Islet precursor cell (in vitro differentiated cells): ENCODE measurements around the gene MMP13.
"Not testable (repeated sequence)": the region's sequence is repeated elsewhere in the genome, so short reads cannot be mapped to it uniquely, and the experiment has no call there.

Experiments
- DNase-seq: peaks from one replicate; pipeline ENCODE4 v3.0.0-alpha.2; 2018

MMP13 gene

GRCh38 chr11:102935514-102935913 lies 20.0 kb downstream of the MMP13 start:
- DNase-seq = no peak

- no peak for DNase-seq
Observed at GRCh38 chr11:102934735-102935134, 20.8 kb downstream of the MMP13 start.

GRCh38 chr11:102933627-102934026 lies 21.9 kb downstream of the MMP13 start:
- DNase-seq = no peak

GRCh38 chr11:102932678-102933077 lies 22.9 kb downstream of the MMP13 start:
- DNase-seq = no peak

GRCh38 chr11:102930451-102930850 lies 25.1 kb downstream of the MMP13 start:
- DNase-seq = no peak

- no peak for DNase-seq
Observed at GRCh38 chr11:102929972-102930371, 25.6 kb downstream of the MMP13 start.

GRCh38 chr11:102929166-102929565 lies 26.4 kb downstream of the MMP13 start:
- DNase-seq = no peak

GRCh38 chr11:102928247-102928646 lies 27.3 kb downstream of the MMP13 start:
- no peak for DNase-seq

GRCh38 chr11:102927624-102927990 lies 27.9 kb downstream of the MMP13 start:
- no peak for DNase-seq

- DNase-seq = no peak
Observed at GRCh38 chr11:102926961-102927623, 28.4 kb downstream of the MMP13 start.

GRCh38 chr11:102926517-102926916 lies 29.0 kb downstream of the MMP13 start:
- no peak for DNase-seq

GRCh38 chr11:102925988-102926387 lies 29.5 kb downstream of the MMP13 start:
- DNase-seq = no peak

- DNase-seq = peak; percentile 55
Observed at GRCh38 chr11:102924851-102925380, 30.6 kb downstream of the MMP13 start.

GRCh38 chr11:102921587-102922220 lies 33.8 kb downstream of the MMP13 start:
- DNase-seq = no peak

- DNase-seq = no peak
Observed at GRCh38 chr11:102920118-102920684, 35.3 kb downstream of the MMP13 start.

- DNase-seq = no peak
Observed at GRCh38 chr11:102915044-102915375, 40.5 kb downstream of the MMP13 start.

GRCh38 chr11:102914238-102915043 lies 41.1 kb downstream of the MMP13 start:
- peak; percentile 70 for DNase-seq

- peak; percentile 63 for DNase-seq
Observed at GRCh38 chr11:102912482-102912830, 43.1 kb downstream of the MMP13 start.

GRCh38 chr11:102911758-102912481 lies 43.6 kb downstream of the MMP13 start:
- peak; percentile 88 for DNase-seq

GRCh38 chr11:102905848-102906247 lies 49.7 kb downstream of the MMP13 start:
- DNase-seq = not testable (repeated sequence)

GRCh38 chr11:102903895-102904294 lies 51.6 kb downstream of the MMP13 start:
- DNase-seq = not testable (repeated sequence)

GRCh38 chr11:102900346-102900745 lies 55.2 kb downstream of the MMP13 start:
- DNase-seq = no peak
